IMR-90 (cell line): ENCODE results near the gene CBLN2. TPM values are rescaled to one million over a fixed set of nuclear protein-coding genes. Genes with fewer than 3 reads are reported as not detected.

ENCODE experiments used
- ATAC-seq: fragments of 200-7000 bp; cut with Tn5 transposase; 2 replicates; pipeline ENCODE4 v1.9.1; 2020; ENCODE audit warnings: low read depth, mild to moderate bottlenecking, moderate library complexity
- BruUV-seq: library from RNA; stranded (reverse); fragments of 400-500 nt; replicated peaks from 2 replicates; lab custom pipeline; 2021; lab: Mats Ljungman, UMichigan
- CTCF ChIA-PET: fragments of 300-600 bp; formaldehyde crosslinking; extraction: SDS; loops from one replicate; lab custom pipeline; 2021; ENCODE audit warnings: antibody characterized with exemption; lab: Yijun Ruan, JAX
- POLR2A ChIA-PET: fragments of 300-600 bp; sonication (Branson Sonifier 250); formaldehyde crosslinking; loops from one replicate; lab custom pipeline; 2022; ENCODE audit warnings: antibody characterized with exemption; ENCODE audit not compliant: unreplicated experiment; lab: Charles Lee
- DNase-seq: peaks from one replicate; pipeline ENCODE4 v3.0.0; 2013
- H2AFZ ChIP-seq: replicated peaks from 2 replicates; pipeline ENCODE3; 2013; ENCODE audit warnings: low read length, mild to moderate bottlenecking; ENCODE audit not compliant: poor library complexity
- H2AK5ac ChIP-seq: 2 replicates; pipeline ENCODE4 v1.6.1; 2013; ENCODE audit warnings: low read depth, low read length, inconsistent platforms
- H2AK9ac ChIP-seq: replicated peaks from 2 replicates; pipeline ENCODE3; 2013; ENCODE audit warnings: mild to moderate bottlenecking, low read depth, low read length, moderate library complexity; ENCODE audit not compliant: poor library complexity
- H2BK120ac ChIP-seq: 2 replicates; pipeline ENCODE4 v1.6.1; 2013; ENCODE audit warnings: low read depth, low read length, inconsistent platforms
- H2BK15ac ChIP-seq: 3 replicates; pipeline ENCODE4 v1.6.1; 2013; ENCODE audit warnings: low read depth, low read length, inconsistent platforms
- H2BK20ac ChIP-seq: 2 replicates; pipeline ENCODE4 v1.6.1; 2013; ENCODE audit warnings: low read depth, mild to moderate bottlenecking, inconsistent platforms, low read length, moderate library complexity
- H2BK5ac ChIP-seq: 2 replicates; pipeline ENCODE4 v1.6.1; 2013; ENCODE audit warnings: mild to moderate bottlenecking, low read depth, low read length, inconsistent platforms; ENCODE audit not compliant: poor library complexity, severe bottlenecking
- H3K14ac ChIP-seq: replicated peaks from 2 replicates; pipeline ENCODE4 v1.6.1; 2013; ENCODE audit warnings: low read depth, low read length, inconsistent platforms
- H3K18ac ChIP-seq: 2 replicates; pipeline ENCODE4 v1.6.1; 2013; ENCODE audit warnings: low read depth, low read length, control low read depth
- H3K23ac ChIP-seq: 2 replicates; pipeline ENCODE4 v1.6.1; 2013; ENCODE audit warnings: low read depth, low read length, inconsistent platforms
- H3K27ac ChIP-seq: 2 replicates; pipeline ENCODE4 v1.5.1; 2013; ENCODE audit warnings: mild to moderate bottlenecking, control low read depth, low read length; ENCODE audit not compliant: insufficient read depth
- H3K27me3 ChIP-seq: 2 replicates; pipeline ENCODE4 v1.6.1; 2013; ENCODE audit warnings: low read length; ENCODE audit not compliant: control insufficient read depth, insufficient read depth
- H3K36me3 ChIP-seq: 2 replicates; pipeline ENCODE4 v1.6.1; 2013; ENCODE audit warnings: low read length, mixed read lengths; ENCODE audit not compliant: control insufficient read depth, insufficient read depth
- H3K4ac ChIP-seq: 2 replicates; pipeline ENCODE4 v1.6.1; 2013; ENCODE audit warnings: low read depth, low read length, inconsistent platforms
- H3K4me1 ChIP-seq: 2 replicates; pipeline ENCODE4 v1.6.1; 2013; ENCODE audit warnings: low read length, mixed read lengths; ENCODE audit not compliant: control insufficient read depth, insufficient read depth
- H3K4me2 ChIP-seq: 2 replicates; pipeline ENCODE4 v1.6.1; 2013; ENCODE audit warnings: low read depth, mild to moderate bottlenecking, control low read depth, low read length, moderate library complexity
- H3K4me3 ChIP-seq: 2 replicates; pipeline ENCODE4 v1.5.1; 2013; ENCODE audit warnings: low read depth, mild to moderate bottlenecking, control low read depth, low read length, moderate library complexity; ENCODE audit not compliant: insufficient read depth
- H3K56ac ChIP-seq: 2 replicates; pipeline ENCODE4 v1.6.1; 2013; ENCODE audit warnings: low read length, inconsistent platforms; ENCODE audit not compliant: insufficient read depth; ENCODE audit errors: extremely low read depth
- H3K79me1 ChIP-seq, 2 experiments: 2 replicates each; pipeline ENCODE4 v1.6.1; 2013; ENCODE audit warnings: low read length in 2 of 2, inconsistent platforms in 1 of 2, low read depth in 1 of 2
- H3K9ac ChIP-seq: 2 replicates; pipeline ENCODE4 v1.6.1; 2013; ENCODE audit warnings: low read depth, low read length, control low read depth
- H3K9me1 ChIP-seq: 2 replicates; pipeline ENCODE4 v1.6.1; 2013; ENCODE audit warnings: low read length, inconsistent platforms; ENCODE audit not compliant: insufficient read depth
- H3K9me3 ChIP-seq: 2 replicates; pipeline ENCODE4 v1.6.1; 2013; ENCODE audit warnings: low read length; ENCODE audit not compliant: control insufficient read depth, insufficient read depth
- H4K20me1 ChIP-seq: 2 replicates; pipeline ENCODE4 v1.6.1; 2013; ENCODE audit warnings: low read length, inconsistent platforms; ENCODE audit not compliant: insufficient read depth
- H4K5ac ChIP-seq: 2 replicates; pipeline ENCODE4 v1.6.1; 2013; ENCODE audit warnings: mild to moderate bottlenecking, low read depth, low read length, control low read depth
- H4K8ac ChIP-seq, 2 experiments: 2 replicates each; pipeline ENCODE4 v1.6.1; 2013; ENCODE audit warnings: low read depth in 2 of 2, low read length in 2 of 2, control low read depth in 1 of 2, inconsistent platforms in 1 of 2
- H4K91ac ChIP-seq: 2 replicates; pipeline ENCODE4 v1.6.1; 2013; ENCODE audit warnings: low read depth, low read length, inconsistent platforms; ENCODE audit not compliant: insufficient read depth
- CHD1 ChIP-seq: IDR thresholded peaks from 2 replicates; pipeline ENCODE4 v1.6.1; 2012; ENCODE audit warnings: low read depth, low read length, improper control_type of control experiment
- WGBS, 2 experiments: methylation state at CpG; one replicate each; pipeline versions ENCODE4 v1.1.5 to v1.1.7; 2013; ENCODE audit warnings: missing lambda C conversion rate in 2 of 2; ENCODE audit not compliant: insufficient read length in 1 of 2; ENCODE audit errors: extremely low coverage in 2 of 2; 5-methylcytosine and 5-hydroxymethylcytosine counted together
- dilution Hi-C: fragments of 300-500 bp; cut with HindIII; formaldehyde crosslinking; loops from one replicate; pipeline ENCODE4 v1.14.3; 2018; ENCODE audit warnings: low sequenced_read_pairs; ENCODE audit not compliant: unreplicated experiment
- in situ Hi-C: fragments of 300-500 bp; cut with MboI; formaldehyde crosslinking; loops from 3 replicates; pipeline ENCODE4 v1.14.3; 2019; ENCODE audit warnings: low sequenced_read_pairs, inconsistent platforms, mixed read lengths
- intact Hi-C: fragments of 100-400 bp; cut with micrococcal nuclease; formaldehyde crosslinking; loops from 2 replicates; pipeline ENCODE4 v1.10.0; 2022
- polyA plus RNA-seq, 3 experiments: library from polyadenylated mRNA; depleted of rRNA; stranded (reverse); fragments of >200 nt; gene quantifications; 2 replicates each; pipeline ENCODE4 v1.2.3, GENCODE V29; 2012; ENCODE audit warnings: low replicate concordance in 1 of 3
- total RNA-seq: library from RNA; depleted of rRNA; stranded (reverse); fragments of >200 nt; gene quantifications from 2 replicates; pipeline ENCODE4 v1.2.3, GENCODE V29; 2012
- TF ChIP-seq, protein P1 (sequence below): conservative IDR thresholded peaks from 2 replicates; pipeline ENCODE4 v1.5.1; 2012; ENCODE audit warnings: mild to moderate bottlenecking, low read depth, low read length, improper control_type of control experiment

The CBLN2 gene
- total and polyA plus RNA-seq, 2 of the 4 experiments (the other 2 are of a cell fraction) = not detected

DNA sequence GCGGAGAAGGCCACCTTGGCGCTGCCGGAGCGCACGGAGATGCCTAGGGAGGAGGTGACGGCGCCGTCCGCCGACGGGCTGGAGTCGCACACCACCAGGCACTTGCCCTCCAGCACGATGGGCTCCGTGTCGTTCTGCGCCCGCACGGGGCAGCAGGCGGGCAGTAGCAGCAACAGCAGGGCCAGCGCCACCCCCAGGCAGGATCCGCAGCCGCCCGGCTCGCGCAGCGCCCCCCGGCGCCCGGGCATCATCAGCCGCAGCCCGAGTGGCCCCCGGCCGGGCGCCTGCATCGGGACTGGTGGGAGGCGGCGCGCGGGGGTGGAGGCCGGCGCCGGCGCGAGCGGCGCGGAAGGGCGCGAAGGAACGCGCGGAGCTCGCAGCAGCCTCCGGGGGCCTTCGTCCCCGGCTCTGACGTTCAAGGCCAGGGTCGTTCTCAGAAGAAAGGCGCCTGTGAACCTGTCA lies 2.2 kb downstream of the CBLN2 start:
- Histone ChIP-seq H3K36me3 (no peaks in the 10 kb centered on the region), H3K27me3 (peaks cover 11% of the 10 kb centered on the region), H2AK5ac (no peak overlapping the region), H2BK15ac (no peak overlapping the region), H3K27ac (no peak overlapping the region), H4K5ac (no peak overlapping the region), H2AK9ac (no peak overlapping the region), H2BK120ac (no peak overlapping the region), H3K14ac (no peak overlapping the region), H3K79me1 (no peaks in the 10 kb centered on the region), H2BK20ac (no peak overlapping the region), H3K9ac (no peak overlapping the region), H3K4me1 (no peaks in the 10 kb centered on the region), H3K4me3 (no peak overlapping the region), H4K91ac (no peak overlapping the region), H4K8ac (no peak overlapping the region), H3K4ac (no peak overlapping the region), H3K9me1 (no peaks in the 10 kb centered on the region), H3K23ac (no peak overlapping the region), H3K4me2 (no peak overlapping the region), H2BK5ac (no peak overlapping the region), H3K56ac (no peak overlapping the region), H4K20me1 (no peaks in the 10 kb centered on the region), H3K9me3 (0 out of 2 replicates have a peak, but pooled peaks cover 1% of the 10 kb centered on the region), H3K18ac (no peak overlapping the region), H2AFZ (no peak overlapping the region)
- dilution Hi-C loops (no loop called here), intact Hi-C loops (no loop called here), in situ Hi-C loops (no loop called here)
- ATAC-seq = no peak
- WGBS, 2 experiments = 0% methylated on average over 32 of the region's 59 CpGs; no CpG with 5 or more reads in 1 of the 2 experiments
- ChIA-PET POLR2A (no interaction called here), CTCF (no interaction called here)
- no peak for DNase-seq
- no peak for TF ChIP-seq CHD1
- TF ChIP-seq, protein P1, sequence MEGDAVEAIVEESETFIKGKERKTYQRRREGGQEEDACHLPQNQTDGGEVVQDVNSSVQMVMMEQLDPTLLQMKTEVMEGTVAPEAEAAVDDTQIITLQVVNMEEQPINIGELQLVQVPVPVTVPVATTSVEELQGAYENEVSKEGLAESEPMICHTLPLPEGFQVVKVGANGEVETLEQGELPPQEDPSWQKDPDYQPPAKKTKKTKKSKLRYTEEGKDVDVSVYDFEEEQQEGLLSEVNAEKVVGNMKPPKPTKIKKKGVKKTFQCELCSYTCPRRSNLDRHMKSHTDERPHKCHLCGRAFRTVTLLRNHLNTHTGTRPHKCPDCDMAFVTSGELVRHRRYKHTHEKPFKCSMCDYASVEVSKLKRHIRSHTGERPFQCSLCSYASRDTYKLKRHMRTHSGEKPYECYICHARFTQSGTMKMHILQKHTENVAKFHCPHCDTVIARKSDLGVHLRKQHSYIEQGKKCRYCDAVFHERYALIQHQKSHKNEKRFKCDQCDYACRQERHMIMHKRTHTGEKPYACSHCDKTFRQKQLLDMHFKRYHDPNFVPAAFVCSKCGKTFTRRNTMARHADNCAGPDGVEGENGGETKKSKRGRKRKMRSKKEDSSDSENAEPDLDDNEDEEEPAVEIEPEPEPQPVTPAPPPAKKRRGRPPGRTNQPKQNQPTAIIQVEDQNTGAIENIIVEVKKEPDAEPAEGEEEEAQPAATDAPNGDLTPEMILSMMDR = no peak
- no TSS peak for BruUV-seq
